Erythroblast (primary cell): ENCODE data around the gene HS6ST2.

Experiments used
- GATA1 ChIP-seq: IDR thresholded peaks from 2 replicates; pipeline ENCODE4 v1.6.1; 2011; ENCODE audit warnings: low read depth, mild to moderate bottlenecking, control low read depth, low read length, moderate library complexity
- POLR2A ChIP-seq: IDR thresholded peaks from 2 replicates; pipeline ENCODE4 v1.6.1; 2011; ENCODE audit warnings: mild to moderate bottlenecking, low read length

- TF ChIP-seq POLR2A: no peak
- no peak for TF ChIP-seq GATA1
These were observed 184.3 kb downstream of the HS6ST2 start for GRCh38 chrX:132774010-132774714.
